Measurements from ENCODE around the gene HIP1. TPM values are rescaled to one million over a fixed set of nuclear protein-coding genes. Genes with fewer than 3 reads are reported as not detected.
"Not testable (repeated sequence)": the region's sequence is repeated elsewhere in the genome, so short reads cannot be mapped to it uniquely, and the experiment has no call there.

HIP1 gene
- total RNA-seq: 26.7 and 59.5 TPM in 2 replicates
- 12.0 TPM for polyA plus RNA-seq (2012)

GRCh38 chr7:75738604-75738974, at the start of gene HIP1:
Gene HIP1 (minus strand): TSS chr7:75738941. CDS start chr7:75738920, 21 bp downstream.
- no peak for DNase-seq (ENCODE audit: low read depth)

GRCh38 chr7:75788154-75788847, 49.6 kb upstream of the HIP1 start:
- DNase-seq (ENCODE audit: low read depth): not testable (repeated sequence)

GRCh38 chr7:75783058-75783457, 44.3 kb upstream of the HIP1 start:
- not testable (repeated sequence) for DNase-seq (ENCODE audit: low read depth)

- DNase-seq (ENCODE audit: low read depth): not testable (repeated sequence)
Observed at GRCh38 chr7:75780647-75781273, 42.0 kb upstream of the HIP1 start.

- DNase-seq (ENCODE audit: low read depth): peak; percentile 77
Observed at GRCh38 chr7:75779516-75779915, 40.8 kb upstream of the HIP1 start.

- not testable (repeated sequence) for DNase-seq (ENCODE audit: low read depth)
Observed at GRCh38 chr7:75779035-75779434, 40.3 kb upstream of the HIP1 start.

GRCh38 chr7:75776295-75776971, 37.7 kb upstream of the HIP1 start:
- peak; percentile 82 for DNase-seq (ENCODE audit: low read depth)

- not testable (repeated sequence) for DNase-seq (ENCODE audit: low read depth)
Observed at GRCh38 chr7:75773958-75774357, 35.2 kb upstream of the HIP1 start.

- DNase-seq (ENCODE audit: low read depth): peak; percentile 74
Observed at GRCh38 chr7:75772081-75773077, 33.6 kb upstream of the HIP1 start, which contains the start of gene CCL26. Gene CCL26 (minus strand): TSS chr7:75772211. CDS start chr7:75772176, 35 bp downstream.

GRCh38 chr7:75771224-75771623, 32.5 kb upstream of the HIP1 start:
- DNase-seq (ENCODE audit: low read depth): peak; percentile 47

GRCh38 chr7:75762350-75762917, 23.7 kb upstream of the HIP1 start:
- peak; percentile 79 for DNase-seq (ENCODE audit: low read depth)

- not testable (repeated sequence) for DNase-seq (ENCODE audit: low read depth)
Observed at GRCh38 chr7:75761801-75762200, 23.1 kb upstream of the HIP1 start.

- no peak for DNase-seq (ENCODE audit: low read depth)
Observed at GRCh38 chr7:75758491-75758890, 19.8 kb upstream of the HIP1 start.

- no peak for DNase-seq (ENCODE audit: low read depth)
Observed at GRCh38 chr7:75757860-75758259, 19.1 kb upstream of the HIP1 start.

GRCh38 chr7:75756991-75757676, 18.4 kb upstream of the HIP1 start:
- DNase-seq (ENCODE audit: low read depth): no peak

- DNase-seq (ENCODE audit: low read depth): no peak
Observed at GRCh38 chr7:75756206-75756990, 17.7 kb upstream of the HIP1 start.

GRCh38 chr7:75743455-75743859, 4.7 kb upstream of the HIP1 start:
- peak; percentile 67 for DNase-seq (ENCODE audit: low read depth)

GRCh38 chr7:75740846-75741497, 2.2 kb upstream of the HIP1 start:
- DNase-seq (ENCODE audit: low read depth): no peak

All from myocyte (in vitro differentiated cells).